HCT116 (cell line): Measurements from ENCODE around the gene FLRT1. TPM values are rescaled to one million over a fixed set of nuclear protein-coding genes. Genes with fewer than 3 reads are reported as not detected.

Experiments
- ATAC-seq: fragments of 200-7000 bp; cut with Tn5 transposase; 2 replicates; pipeline ENCODE4 v1.9.1; 2020; ENCODE audit warnings: mild to moderate bottlenecking, moderate library complexity
- BruUV-seq: library from RNA; stranded (reverse); fragments of 400-500 nt; replicated peaks from 2 replicates; lab custom pipeline; 2021; lab: Mats Ljungman, UMichigan
- CTCF ChIA-PET: fragments of 300-600 bp; sonication (Branson Sonifier 250); formaldehyde crosslinking; loops from one replicate; lab custom pipeline; 2021; ENCODE audit warnings: antibody characterized with exemption; lab: Charles Lee
- POLR2A ChIA-PET: fragments of 300-600, 350-600 bp; sonication (Branson Sonifier 250); formaldehyde crosslinking; loops from one replicate; lab custom pipeline; 2021; ENCODE audit warnings: antibody characterized with exemption; lab: Charles Lee
- RAD21 ChIA-PET, 2 experiments: fragments of 300-600 bp; sonication (Branson Sonifier 250); formaldehyde crosslinking; loops; one replicate each; lab custom pipeline; 2023; ENCODE audit warnings: low total read pairs in 2 of 2; ENCODE audit not compliant: uncharacterized antibody in 2 of 2, unreplicated experiment in 2 of 2, low non-redundant PET in 1 of 2; lab: Charles Lee
- DNase-seq: peaks from one replicate; pipeline ENCODE4 v3.0.0-alpha.2; 2010; ENCODE audit warnings: low read depth, low spot score
- H2AFZ ChIP-seq: fragments of 200-600 bp; shearing (Covaris generic), sonication (generic); 2 replicates; pipeline ENCODE4 v1.6.1; 2017; ENCODE audit warnings: low read depth, mixed run types, mixed read lengths, antibody characterized with exemption, low read length; ENCODE audit not compliant: poor library complexity, severe bottlenecking
- H3K27ac ChIP-seq: 2 replicates; pipeline ENCODE4 v1.5.1; 2012; ENCODE audit warnings: low read depth, low read length
- H3K27me3 ChIP-seq: fragments of 200-600 bp; sonication (generic); 2 replicates; pipeline ENCODE4 v1.6.1; 2016; ENCODE audit warnings: mixed run types, low read length, mixed read lengths; ENCODE audit not compliant: insufficient read depth
- H3K36me3 ChIP-seq, 2 experiments: fragments of 200-500 bp in 1 of 2; fragments of 200-600 bp in 1 of 2; sonication (Bioruptor generic) in 1 of 2; sonication (generic) in 1 of 2; 2 replicates each; pipeline versions ENCODE4 v1.5.1 to v1.6.1; 2014 to 2016; ENCODE audit warnings: low read length in 2 of 2, inconsistent platforms in 1 of 2, mixed read lengths in 1 of 2, mixed run types in 1 of 2; ENCODE audit not compliant: insufficient read depth in 2 of 2, control insufficient read depth in 1 of 2
- H3K4me1 ChIP-seq, 2 experiments: fragments of 200-600 bp in 1 of 2; sonication (generic) in 1 of 2; 2 replicates each; pipeline versions ENCODE4 v1.5.1 to v1.6.1; 2012 to 2017; ENCODE audit warnings: low read length in 2 of 2, inconsistent platforms in 1 of 2, mild to moderate bottlenecking in 1 of 2, mixed read lengths in 1 of 2, mixed run types in 1 of 2, moderate library complexity in 1 of 2; ENCODE audit not compliant: insufficient read depth in 2 of 2, control insufficient read depth in 1 of 2
- H3K4me2 ChIP-seq: fragments of 200-600 bp; sonication (generic); 2 replicates; pipeline ENCODE4 v1.6.1; 2017; ENCODE audit warnings: mixed run types, low read length, mixed read lengths
- H3K4me3 ChIP-seq, 2 experiments: fragments of 200-600 bp in 1 of 2; sonication (generic) in 1 of 2; replicated peaks in 1 of 2; 2 replicates each; pipeline ENCODE4 v1.5.1; 2011 to 2016; ENCODE audit warnings: low read length in 2 of 2, control low read depth in 1 of 2, low read depth in 1 of 2, mild to moderate bottlenecking in 1 of 2, mixed read lengths in 1 of 2, mixed run types in 1 of 2
- H3K79me2 ChIP-seq: fragments of 200-600 bp; sonication (generic); 2 replicates; pipeline ENCODE4 v1.6.1; 2017; ENCODE audit warnings: mild to moderate bottlenecking, mixed run types, low read length, moderate library complexity, mixed read lengths; ENCODE audit not compliant: insufficient read depth
- H3K9ac ChIP-seq: fragments of 200-600 bp; sonication (generic); 2 replicates; pipeline ENCODE4 v1.6.1; 2016; ENCODE audit warnings: low read length, mixed read lengths
- H3K9me2 ChIP-seq: fragments of 200-600 bp; sonication (generic), shearing (Covaris generic); 2 replicates; pipeline ENCODE4 v1.6.1; 2017; ENCODE audit warnings: mixed run types, mild to moderate bottlenecking, moderate library complexity; ENCODE audit not compliant: insufficient read depth
- H3K9me3 ChIP-seq, 2 experiments: fragments of 200-500 bp in 1 of 2; fragments of 200-600 bp in 1 of 2; sonication (Bioruptor generic) in 1 of 2; sonication (generic) in 1 of 2; 2 replicates each; pipeline ENCODE4 v1.6.1; 2014 to 2017; ENCODE audit warnings: low read length in 2 of 2, mixed read lengths in 2 of 2, inconsistent platforms in 1 of 2, low read depth in 1 of 2, mild to moderate bottlenecking in 1 of 2, mixed run types in 1 of 2, moderate library complexity in 1 of 2; ENCODE audit not compliant: control insufficient read depth in 1 of 2, insufficient read depth in 1 of 2
- H4K20me1 ChIP-seq: fragments of 200-600 bp; sonication (generic), shearing (Covaris generic); 2 replicates; pipeline ENCODE4 v1.6.1; 2017; ENCODE audit warnings: mixed run types, mild to moderate bottlenecking, moderate library complexity; ENCODE audit not compliant: insufficient read depth
- CBX3 ChIP-seq: IDR thresholded peaks from 2 replicates; pipeline ENCODE4 v1.6.1; 2012; ENCODE audit warnings: low read depth
- CTCF ChIP-seq, 3 experiments: fragments of 200-600 bp in 1 of 3; sonication (generic) in 1 of 3; IDR thresholded peaks in 2 of 3; conservative IDR thresholded peaks in 1 of 3; 2 replicates each; pipeline ENCODE4 v1.5.1; 2012 to 2017; ENCODE audit warnings: low read depth in 2 of 3, low read length in 2 of 3, antibody characterized with exemption in 1 of 3, borderline replicate concordance in 1 of 3, control low read depth in 1 of 3, mild to moderate bottlenecking in 1 of 3, mixed read lengths in 1 of 3, mixed run types in 1 of 3, moderate library complexity in 1 of 3; ENCODE audit not compliant: insufficient read depth in 1 of 3
- EGR1 ChIP-seq: IDR thresholded peaks from 2 replicates; pipeline ENCODE4 v1.6.1; 2012; ENCODE audit warnings: low read depth
- ELF1 ChIP-seq: IDR thresholded peaks from 2 replicates; pipeline ENCODE4 v1.6.1; 2012; ENCODE audit warnings: low read depth, borderline replicate concordance
- EZH2 ChIP-seq: fragments of 200-600 bp; sonication (generic); IDR thresholded peaks from 2 replicates; pipeline ENCODE4 v1.6.1; 2017; ENCODE audit warnings: antibody characterized with exemption, mixed run types
- EZH2phosphoT487 ChIP-seq: fragments of 200-600 bp; IDR thresholded peaks from 2 replicates; pipeline ENCODE4 v1.6.1; 2018; ENCODE audit warnings: antibody characterized with exemption, borderline replicate concordance
- JUND ChIP-seq: IDR thresholded peaks from 2 replicates; pipeline ENCODE4 v1.6.1; 2012
- MAX ChIP-seq: IDR thresholded peaks from 2 replicates; pipeline ENCODE4 v1.6.1; 2012
- POLR2A ChIP-seq: IDR thresholded peaks from 2 replicates; pipeline ENCODE4 v1.7.0; 2011; ENCODE audit warnings: borderline replicate concordance; ENCODE audit not compliant: insufficient read depth, insufficient read length; ENCODE audit errors: extremely low read depth
- POLR2AphosphoS5 ChIP-seq: IDR thresholded peaks from 2 replicates; pipeline ENCODE4 v1.6.1; 2011; ENCODE audit warnings: mild to moderate bottlenecking, low read depth, low read length, moderate library complexity
- RAD21 ChIP-seq: IDR thresholded peaks from 2 replicates; pipeline ENCODE4 v1.6.1; 2012; ENCODE audit warnings: low read depth, mild to moderate bottlenecking
- REST ChIP-seq: IDR thresholded peaks from 2 replicates; pipeline ENCODE4 v1.6.1; 2012; ENCODE audit warnings: low read depth
- SIN3A ChIP-seq: IDR thresholded peaks from 2 replicates; pipeline ENCODE4 v1.6.1; 2012; ENCODE audit warnings: low read depth
- SP1 ChIP-seq: IDR thresholded peaks from 2 replicates; pipeline ENCODE4 v1.6.1; 2012; ENCODE audit warnings: low read depth
- YY1 ChIP-seq: IDR thresholded peaks from 2 replicates; pipeline ENCODE4 v1.6.1; 2011; ENCODE audit warnings: low read length, low read depth, moderate library complexity, mild to moderate bottlenecking; ENCODE audit not compliant: insufficient replicate concordance; ENCODE audit errors: extremely low read depth
- ZBTB33 ChIP-seq: IDR thresholded peaks from 2 replicates; pipeline ENCODE4 v1.6.1; 2011; ENCODE audit warnings: mild to moderate bottlenecking, low read length, moderate library complexity; ENCODE audit not compliant: insufficient replicate concordance; ENCODE audit errors: extremely low read depth
- ZFX ChIP-seq: fragments of 450-650 bp; IDR thresholded peaks from 2 replicates; pipeline ENCODE4 v1.6.1; 2017
- ZNF274 ChIP-seq: fragments of 200-500 bp; sonication (Bioruptor generic); IDR thresholded peaks from 2 replicates; pipeline ENCODE4 v1.6.1; 2014; ENCODE audit warnings: mild to moderate bottlenecking, low read depth, low read length, inconsistent platforms
- intact Hi-C: fragments of 100-400 bp; cut with micrococcal nuclease; formaldehyde crosslinking; loops from 2 replicates; pipeline ENCODE4 v1.10.0; 2022
- total RNA-seq: library from RNA; stranded (reverse); gene quantifications from one replicate; pipeline ENCODE4 v1.2.1, GENCODE V29; 2021; ENCODE audit not compliant: unreplicated experiment

The FLRT1 gene
- total RNA-seq, 1 experiment from 2014 or later = 0.15 TPM

- H3K9ac ChIP-seq = no peak overlapping the region
- RAD21 ChIA-PET = no interaction called here
- no peaks in the 10 kb centered on the region for H3K9me2 ChIP-seq
- H3K4me2 ChIP-seq = no peak overlapping the region
- H4K20me1 ChIP-seq = no peaks in the 10 kb centered on the region
- no peak overlapping the region for H3K4me3 ChIP-seq
- H3K79me2 ChIP-seq = no peaks in the 10 kb centered on the region
- no TSS peak for BruUV-seq
- no peak for TF ChIP-seq POLR2A
- TF ChIP-seq CBX3 = no peak
- no peak for TF ChIP-seq RAD21
- no peak for TF ChIP-seq CTCF (IDR thresholded peaks at IDR 0.05 in 2 of 3, conservative IDR thresholded peaks at IDR 0.05 in 1 of 3; ENCODE audit: borderline replicate concordance in 1 of 3, insufficient read depth in 1 of 3, low read depth in 2 of 3, low read length in 2 of 3)
- TF ChIP-seq ZFX = no peak
- TF ChIP-seq YY1 = no peak
- TF ChIP-seq EZH2phosphoT487 = no peak
- TF ChIP-seq SP1 = no peak
- no peak for TF ChIP-seq ELF1
- no peak for TF ChIP-seq ZNF274
- no peak for TF ChIP-seq ZBTB33
- TF ChIP-seq EZH2 = no peak
- TF ChIP-seq POLR2AphosphoS5 = no peak
- no peak for TF ChIP-seq JUND
- no peak for TF ChIP-seq REST
- TF ChIP-seq MAX = no peak
- TF ChIP-seq EGR1 = no peak
- no peak for TF ChIP-seq SIN3A
- no peak overlapping the region for H2AFZ ChIP-seq
- H3K27ac ChIP-seq = no peak overlapping the region
- POLR2A ChIA-PET = no interaction called here
- H3K36me3 ChIP-seq = no peaks in the 10 kb centered on the region
- H3K27me3 ChIP-seq = no peaks in the 10 kb centered on the region
- DNase-seq = no peak
- no peaks in the 10 kb centered on the region for H3K9me3 ChIP-seq
- intact Hi-C loops = no loop called here
- no peak for ATAC-seq
- CTCF ChIA-PET = no interaction called here
- no peaks in the 10 kb centered on the region for H3K4me1 ChIP-seq
Observed at GRCh38 chr11:64060861-64061444, 25.2 kb downstream of the FLRT1 start.
